GM20431 (cell line): ENCODE measurements around the gene PRKN.

ENCODE experiments used
- in situ Hi-C: fragments of 300-500 bp; cut with MseI, MboI; formaldehyde crosslinking; loops from one replicate; pipeline ENCODE4 v1.15.0; 2020; ENCODE audit warnings: low sequenced_read_pairs; ENCODE audit not compliant: unreplicated experiment

The PRKN gene

GRCh38 chr6:161477876-161478425, 1249.6 kb downstream of the PRKN start:
- in situ Hi-C loops, result no loop called here

DNA sequence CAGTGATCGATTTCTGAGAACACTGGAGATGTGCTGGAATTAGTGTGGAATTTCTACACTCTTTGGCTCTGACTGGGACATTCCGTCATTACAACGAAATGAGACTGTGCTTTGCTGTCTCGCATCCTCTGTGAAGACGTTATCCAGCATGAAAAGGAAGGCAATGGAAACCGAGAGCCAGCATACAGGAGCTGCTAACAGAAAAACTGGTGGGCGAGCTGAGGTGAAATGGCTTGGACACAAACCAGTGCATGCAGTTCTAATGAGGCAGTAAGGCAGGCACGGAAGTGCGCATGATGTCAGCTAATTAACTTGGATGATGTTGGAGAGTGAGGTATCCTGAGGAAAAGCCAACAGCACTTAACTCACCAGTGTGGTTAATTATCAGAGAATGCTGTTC, 1250.9 kb downstream of the PRKN start:
- in situ Hi-C loops, result no loop called here

DNA sequence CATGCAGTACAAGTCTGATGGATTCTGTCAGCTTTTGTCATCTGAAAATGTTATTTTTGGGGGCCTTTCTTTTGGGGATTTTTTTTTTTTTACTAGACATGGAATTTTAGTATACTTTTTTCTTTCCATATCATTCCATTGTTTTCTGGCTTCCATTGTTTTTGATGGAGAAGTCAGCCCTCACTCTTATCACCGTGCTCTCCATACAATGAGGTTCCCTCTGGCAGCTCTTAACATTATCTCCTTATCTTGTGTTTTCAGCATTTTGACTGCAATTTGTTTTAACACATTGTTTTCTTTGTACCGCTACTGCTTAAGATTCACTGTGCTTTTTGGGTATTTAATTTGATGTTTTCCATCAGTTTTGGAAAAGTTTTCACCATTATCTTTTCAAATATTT, 1262.2 kb downstream of the PRKN start:
- in situ Hi-C loops, result no loop called here

DNA sequence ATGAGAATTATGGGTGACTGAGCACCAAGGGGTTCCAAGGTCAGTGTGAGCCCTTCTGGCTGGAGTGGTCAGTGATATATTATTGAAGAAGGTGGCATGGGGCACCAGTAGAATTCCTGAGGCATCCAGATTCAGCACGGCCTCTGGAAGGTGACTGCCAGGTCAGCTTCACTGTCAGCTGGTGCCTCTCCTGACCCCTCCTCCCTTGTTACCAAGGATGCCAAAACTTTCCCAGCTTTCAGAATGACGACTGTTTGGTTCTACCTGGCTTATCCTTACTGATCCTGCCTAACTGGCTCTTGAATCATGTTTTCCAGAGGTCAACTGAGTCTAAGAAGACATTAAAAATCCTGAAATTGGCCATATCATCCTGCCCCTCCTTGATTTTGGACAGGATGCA, 1264.5 kb downstream of the PRKN start:
- in situ Hi-C loops, result no loop called here

- in situ Hi-C loops, result no loop called here
Observed at GRCh38 chr6:161462148-161462547, 1265.4 kb downstream of the PRKN start.

- in situ Hi-C loops, result no loop called here
Observed at GRCh38 chr6:161459008-161459615, 1268.5 kb downstream of the PRKN start.

DNA sequence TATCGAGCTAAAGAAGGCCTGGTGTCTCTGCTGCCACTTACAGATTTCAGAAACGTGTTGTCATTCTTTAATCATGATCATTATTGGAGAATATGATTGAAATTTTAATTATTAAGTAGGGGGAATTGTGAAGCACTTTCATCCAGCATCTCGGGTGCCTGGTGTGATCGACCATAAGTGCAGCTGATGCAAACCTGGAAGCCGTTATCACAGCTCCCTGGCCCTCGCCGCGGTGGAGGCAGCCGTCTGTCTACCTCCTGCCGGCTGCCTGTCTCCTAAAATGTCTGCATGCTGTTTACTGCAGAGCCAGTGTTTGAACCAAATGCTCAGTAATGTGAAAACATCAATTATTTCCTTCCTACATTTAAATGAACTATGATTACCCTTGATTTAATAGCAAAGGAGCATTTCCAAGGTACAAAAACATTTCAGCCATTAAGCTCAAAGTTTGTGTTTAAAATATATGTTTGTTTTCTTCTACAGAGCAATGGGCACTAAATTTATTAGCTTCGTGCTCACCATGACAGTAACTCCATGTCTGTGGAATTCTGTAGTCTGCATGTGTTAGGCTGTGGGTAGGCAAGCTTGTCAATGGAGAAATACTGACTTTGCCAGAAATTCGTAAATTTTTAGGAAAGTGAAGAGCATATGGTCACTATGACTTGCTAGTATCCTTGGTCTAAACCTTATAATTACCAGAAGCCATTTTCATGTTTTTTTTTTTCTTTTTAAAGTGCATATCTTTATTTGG, 1269.2 kb downstream of the PRKN start:
- in situ Hi-C loops, result no loop called here

- in situ Hi-C loops, result no loop called here
Observed at GRCh38 chr6:161455848-161456247, 1271.7 kb downstream of the PRKN start.

- in situ Hi-C loops, result no loop called here
Observed at GRCh38 chr6:161453558-161453957, 1274.0 kb downstream of the PRKN start.

- in situ Hi-C loops, result no loop called here
Observed at GRCh38 chr6:161452241-161452640, 1275.3 kb downstream of the PRKN start.

DNA sequence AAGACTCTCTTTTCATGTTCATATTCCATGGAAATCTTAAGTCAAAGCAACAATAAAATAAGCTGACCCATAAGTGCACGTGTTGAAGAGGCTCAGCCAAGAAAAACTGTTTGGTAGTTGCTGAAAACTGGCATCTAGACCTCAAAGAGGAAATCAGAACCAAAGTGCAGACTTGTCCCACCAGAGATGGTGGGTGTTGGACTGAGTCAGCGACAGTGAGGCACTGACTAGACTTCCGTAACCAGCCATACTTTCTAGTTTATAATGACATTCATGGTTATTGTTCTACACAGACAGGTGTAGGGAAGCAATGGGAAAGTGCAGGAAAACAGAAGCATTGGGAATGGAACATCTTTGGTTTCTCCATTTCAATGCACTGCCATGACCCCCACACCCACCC, 1278.0 kb downstream of the PRKN start:
- in situ Hi-C loops, result no loop called here

DNA sequence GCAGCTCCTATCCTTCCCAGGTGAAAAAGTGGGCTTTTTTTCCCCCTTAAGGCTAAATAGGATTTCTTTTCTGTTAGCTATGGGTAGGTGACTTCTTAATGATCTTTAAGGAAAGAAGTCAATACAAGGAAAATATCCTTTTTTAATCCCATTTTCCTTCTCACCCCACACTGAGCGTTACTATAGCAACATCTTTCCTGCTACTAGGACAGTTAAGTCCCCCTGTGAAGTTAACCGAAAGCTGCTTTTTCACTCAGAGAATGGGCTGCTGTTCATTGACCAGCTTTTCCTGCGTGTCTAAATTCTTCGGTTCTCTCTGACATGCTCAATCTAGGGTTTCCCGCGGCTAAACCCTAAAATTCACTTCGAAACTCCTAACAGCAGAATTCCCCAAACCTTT, 1280.6 kb downstream of the PRKN start:
- in situ Hi-C loops, result no loop called here

DNA sequence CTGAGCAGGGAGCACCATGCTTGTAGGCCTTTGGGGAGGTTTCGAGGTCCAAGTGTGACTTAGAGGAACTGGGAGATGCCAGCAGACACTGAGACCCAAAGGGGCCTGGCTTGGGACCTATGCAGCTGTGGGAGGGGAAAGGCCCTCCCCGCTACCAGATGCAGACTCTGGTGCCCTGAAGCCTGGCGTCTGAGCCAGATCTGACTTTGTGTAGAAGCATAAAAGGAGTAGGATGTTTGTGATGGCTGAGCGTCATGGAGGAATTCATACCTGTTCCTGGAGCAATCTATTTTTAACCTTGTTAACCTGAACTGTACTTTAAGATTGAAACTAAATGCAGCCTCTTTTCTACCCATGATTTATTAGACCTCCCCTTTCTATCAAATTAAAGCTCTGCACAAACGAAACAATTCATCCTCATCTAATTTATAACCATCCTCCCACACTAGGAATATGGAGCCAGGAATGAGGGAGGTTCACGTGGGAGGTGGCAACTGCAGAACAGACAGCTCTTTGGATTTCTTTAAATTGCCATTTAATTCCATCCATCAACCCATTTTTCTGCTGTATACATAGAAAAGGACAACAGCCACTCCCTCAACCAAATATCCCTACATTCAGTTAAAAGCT, 1281.2 kb downstream of the PRKN start:
- in situ Hi-C loops, result no loop called here

DNA sequence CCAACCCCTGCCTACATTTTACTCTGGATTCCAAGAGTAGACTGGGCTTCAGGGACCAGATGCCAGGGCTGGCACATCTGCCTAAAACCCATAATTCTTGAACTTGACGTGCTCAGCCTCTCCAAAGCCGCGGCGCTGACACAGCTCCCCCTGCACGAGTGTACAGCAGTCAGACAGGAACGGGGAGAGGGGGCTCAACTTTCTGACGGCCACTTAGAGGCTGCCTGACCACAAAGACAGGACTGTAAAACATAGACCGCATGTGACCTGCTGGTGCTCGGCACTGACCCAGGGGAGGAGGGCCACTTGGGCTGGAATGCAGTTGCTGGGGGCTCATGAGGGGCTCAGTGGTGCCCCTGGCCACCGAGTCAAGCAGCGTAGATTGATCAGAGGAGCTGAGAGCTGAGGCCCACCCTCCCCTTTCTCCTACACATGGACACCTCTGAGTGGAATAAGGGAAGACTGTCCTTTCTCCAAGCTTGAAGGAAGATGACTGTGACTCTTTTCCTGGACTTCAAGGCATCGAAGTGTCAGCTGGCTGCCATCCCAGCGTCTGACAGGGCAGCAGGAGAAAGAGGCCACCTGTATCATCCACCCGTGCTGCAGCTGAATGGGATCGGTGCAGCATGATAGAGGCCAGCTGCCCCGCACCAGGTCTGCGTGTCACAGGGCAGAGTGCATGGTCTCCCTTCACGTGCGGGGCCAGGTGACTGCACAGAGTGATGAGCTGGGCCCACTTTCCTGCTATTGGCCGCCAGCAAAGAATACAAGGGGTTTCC, 1282.4 kb downstream of the PRKN start:
- in situ Hi-C loops, result no loop called here

DNA sequence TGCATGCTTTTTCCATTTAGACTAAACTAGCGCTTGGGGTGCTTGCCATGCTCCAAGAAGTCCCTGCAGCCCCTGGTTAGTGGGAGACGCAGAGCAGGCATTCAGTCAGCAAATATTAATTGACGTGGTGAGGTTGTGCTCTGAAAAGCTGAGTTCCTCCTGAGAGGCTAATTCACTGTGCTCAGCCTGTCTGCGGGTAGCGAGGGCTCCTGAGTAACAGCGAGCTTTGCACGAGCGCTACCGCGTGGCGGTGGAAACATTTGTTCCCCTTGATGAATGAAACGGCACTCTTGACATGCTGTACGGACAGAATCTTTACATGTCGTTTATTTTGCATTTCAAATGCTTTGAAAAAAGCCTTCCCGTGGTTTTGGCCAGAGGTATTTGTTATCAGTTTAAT, 1283.1 kb downstream of the PRKN start:
- in situ Hi-C loops, result no loop called here

GRCh38 chr6:161443848-161444247, 1283.7 kb downstream of the PRKN start:
- in situ Hi-C loops, result no loop called here

DNA sequence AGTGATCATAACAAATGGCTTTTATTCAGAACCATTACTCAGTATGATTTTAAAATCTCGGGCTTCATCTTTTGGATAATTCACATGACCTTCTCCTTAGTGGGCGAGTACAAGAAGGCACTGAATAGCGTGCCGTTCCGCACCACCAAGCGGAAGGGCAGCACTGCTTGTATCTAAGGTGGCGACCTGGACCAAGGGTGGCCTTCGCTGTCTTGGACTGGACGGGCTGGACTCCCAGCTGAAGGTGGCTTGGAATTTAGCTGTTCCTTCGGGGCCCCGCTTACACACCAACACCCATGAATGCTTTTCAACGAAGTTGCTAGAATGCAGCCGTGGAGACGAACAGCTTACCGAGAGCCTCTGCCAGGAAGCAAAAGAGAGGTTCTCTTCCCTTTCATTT, 1285.1 kb downstream of the PRKN start:
- in situ Hi-C loops, result no loop called here

DNA sequence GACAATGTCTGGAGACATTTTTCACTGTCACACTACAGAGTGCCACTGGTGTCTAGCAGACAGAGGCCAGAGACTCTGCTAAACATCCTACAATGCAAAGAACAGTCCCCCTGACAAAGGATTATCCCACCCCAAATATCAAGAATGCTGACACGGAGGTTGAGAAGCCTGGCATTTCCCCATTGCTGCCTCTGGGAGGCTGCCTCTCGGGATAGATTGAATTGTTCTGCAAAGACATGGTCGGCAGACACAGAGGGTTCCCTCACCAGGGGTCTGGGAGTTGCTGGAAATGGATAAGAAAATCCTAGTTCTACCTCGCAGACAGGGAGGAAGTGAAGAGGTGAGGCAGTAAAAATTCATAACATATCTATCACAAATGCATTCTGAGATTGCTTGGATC, 1287.3 kb downstream of the PRKN start:
- in situ Hi-C loops, result no loop called here

DNA sequence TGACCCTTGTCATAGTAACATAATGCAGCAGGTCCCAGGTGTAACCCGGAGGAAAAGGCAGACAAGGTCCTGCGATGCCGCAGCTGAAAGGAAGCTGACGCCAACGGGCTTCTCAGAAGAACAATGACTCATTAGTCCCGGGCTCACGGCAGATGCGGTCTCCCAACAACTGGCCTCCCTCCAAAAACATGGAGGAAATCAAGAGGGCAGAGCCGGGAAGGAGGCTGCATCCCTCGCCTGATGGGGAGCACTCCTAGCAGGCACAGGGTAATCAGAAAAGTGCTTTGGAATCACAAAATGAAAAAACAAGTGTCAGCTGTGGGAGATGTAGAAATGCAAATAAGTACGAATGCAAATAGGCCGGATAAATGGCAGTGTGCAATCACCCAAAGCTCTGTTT, 1288.5 kb downstream of the PRKN start:
- in situ Hi-C loops, result no loop called here

GRCh38 chr6:161438430-161439030, 1289.0 kb downstream of the PRKN start:
- in situ Hi-C loops, result no loop called here
